GM12873 (cell line): ENCODE data around the gene MAPK14.

Source experiments
- TF ChIP-seq, protein P1 (sequence below): IDR thresholded peaks from 2 replicates; pipeline ENCODE4 v1.5.1; 2012; ENCODE audit warnings: low read depth, mild to moderate bottlenecking, moderate library complexity, low read length, control low read depth; ENCODE audit not compliant: insufficient read depth; ENCODE audit errors: missing control alignments

MAPK14 gene

DNA sequence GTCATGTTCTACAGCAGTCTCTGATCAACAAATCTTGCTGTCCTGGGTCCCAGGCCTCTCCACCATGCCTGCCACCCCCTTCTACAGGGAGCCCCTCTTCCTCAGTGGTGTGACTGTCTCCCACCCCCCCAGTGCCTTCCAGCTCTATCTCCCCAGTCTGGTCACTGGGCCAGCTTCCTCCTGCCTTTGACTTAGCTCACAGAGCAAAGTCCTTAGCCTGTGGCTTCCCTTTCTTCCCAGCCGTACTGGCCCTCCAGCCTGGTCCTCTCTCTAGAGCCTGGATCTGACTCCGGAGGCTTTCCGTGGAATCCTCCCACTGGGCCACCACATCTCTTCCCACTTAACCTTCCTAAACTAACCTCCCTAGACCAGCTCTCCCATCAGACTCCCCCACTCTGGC lies 119.7 kb downstream of the MAPK14 start:
- TF ChIP-seq, protein P1, sequence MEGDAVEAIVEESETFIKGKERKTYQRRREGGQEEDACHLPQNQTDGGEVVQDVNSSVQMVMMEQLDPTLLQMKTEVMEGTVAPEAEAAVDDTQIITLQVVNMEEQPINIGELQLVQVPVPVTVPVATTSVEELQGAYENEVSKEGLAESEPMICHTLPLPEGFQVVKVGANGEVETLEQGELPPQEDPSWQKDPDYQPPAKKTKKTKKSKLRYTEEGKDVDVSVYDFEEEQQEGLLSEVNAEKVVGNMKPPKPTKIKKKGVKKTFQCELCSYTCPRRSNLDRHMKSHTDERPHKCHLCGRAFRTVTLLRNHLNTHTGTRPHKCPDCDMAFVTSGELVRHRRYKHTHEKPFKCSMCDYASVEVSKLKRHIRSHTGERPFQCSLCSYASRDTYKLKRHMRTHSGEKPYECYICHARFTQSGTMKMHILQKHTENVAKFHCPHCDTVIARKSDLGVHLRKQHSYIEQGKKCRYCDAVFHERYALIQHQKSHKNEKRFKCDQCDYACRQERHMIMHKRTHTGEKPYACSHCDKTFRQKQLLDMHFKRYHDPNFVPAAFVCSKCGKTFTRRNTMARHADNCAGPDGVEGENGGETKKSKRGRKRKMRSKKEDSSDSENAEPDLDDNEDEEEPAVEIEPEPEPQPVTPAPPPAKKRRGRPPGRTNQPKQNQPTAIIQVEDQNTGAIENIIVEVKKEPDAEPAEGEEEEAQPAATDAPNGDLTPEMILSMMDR, result no peak

DNA sequence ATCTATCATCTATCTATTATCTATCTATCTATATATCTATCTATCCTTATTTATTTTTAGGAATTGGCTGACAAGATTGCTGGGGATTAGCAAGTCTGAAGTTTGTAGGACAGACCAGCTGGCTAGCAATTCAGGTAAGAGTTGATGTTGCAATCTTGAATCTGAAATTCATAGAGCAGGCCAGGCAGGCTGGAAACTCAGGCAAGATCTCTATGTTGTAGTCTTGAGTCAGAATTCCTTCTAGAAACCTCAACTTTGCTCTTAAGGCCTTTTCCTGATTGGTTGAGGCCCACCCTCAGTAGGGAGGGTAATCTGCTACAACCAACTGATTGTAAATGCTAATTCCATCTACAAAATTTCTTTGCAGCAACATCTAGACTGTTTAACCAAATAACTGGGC lies 121.9 kb downstream of the MAPK14 start:
- TF ChIP-seq, protein P1, result no peak

DNA sequence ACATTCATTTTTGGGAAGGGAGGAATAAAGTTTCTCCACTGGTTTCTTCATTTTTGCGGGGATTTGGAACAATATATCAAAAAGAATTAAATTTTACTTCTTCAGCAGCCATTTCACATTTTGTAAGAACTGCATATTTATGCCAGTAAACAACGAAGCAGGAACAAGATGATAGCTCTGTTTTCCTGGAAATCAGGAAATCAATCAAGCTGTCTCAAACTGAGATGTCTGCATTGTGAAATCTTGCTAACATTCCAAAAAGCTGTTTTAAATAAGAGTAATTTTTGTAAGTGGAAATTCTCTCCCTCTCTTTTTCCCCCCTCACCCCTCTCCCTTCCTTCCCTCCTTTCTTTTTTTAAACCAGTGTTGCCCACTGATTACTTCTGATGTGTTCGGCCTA lies 122.7 kb downstream of the MAPK14 start:
- TF ChIP-seq, protein P1, result no peak

DNA sequence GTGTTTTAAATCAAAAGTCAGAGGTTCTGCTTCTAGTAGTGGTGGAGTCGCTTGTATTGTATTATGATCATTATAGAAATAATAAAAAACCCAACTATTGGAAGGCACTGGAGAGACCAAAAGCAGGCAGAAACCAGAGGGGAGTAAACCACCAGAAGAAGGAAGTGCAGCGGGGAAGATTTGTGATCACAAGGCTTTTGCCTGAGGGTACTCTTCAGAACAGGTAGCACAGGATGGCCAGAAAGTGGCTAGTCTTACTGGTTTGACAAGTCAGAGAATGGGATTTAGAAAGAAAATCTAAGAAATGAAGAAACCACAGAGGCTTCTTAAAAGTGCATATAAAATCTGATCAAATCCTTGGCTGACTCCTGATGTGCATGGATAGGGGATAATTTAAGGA lies 126.7 kb downstream of the MAPK14 start:
- TF ChIP-seq, protein P1, result no peak

DNA sequence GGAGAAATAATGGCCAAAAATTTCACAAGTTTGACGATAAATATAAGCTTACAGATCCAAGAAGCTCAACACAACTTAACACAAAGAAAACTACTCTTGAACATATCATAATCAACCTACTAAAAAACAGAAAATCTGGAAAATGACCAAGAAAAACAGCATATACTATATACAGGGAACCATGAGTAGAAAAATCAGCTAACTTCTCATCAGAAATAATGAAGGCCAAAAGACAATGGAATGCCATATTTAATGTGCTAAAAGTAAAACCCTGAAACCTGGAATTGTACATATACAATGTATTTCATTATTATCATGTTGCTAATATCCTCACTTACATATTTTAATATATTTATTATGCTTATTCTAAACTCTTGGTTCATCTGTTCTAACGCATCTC lies 128.1 kb downstream of the MAPK14 start:
- TF ChIP-seq, protein P1, result no peak

DNA sequence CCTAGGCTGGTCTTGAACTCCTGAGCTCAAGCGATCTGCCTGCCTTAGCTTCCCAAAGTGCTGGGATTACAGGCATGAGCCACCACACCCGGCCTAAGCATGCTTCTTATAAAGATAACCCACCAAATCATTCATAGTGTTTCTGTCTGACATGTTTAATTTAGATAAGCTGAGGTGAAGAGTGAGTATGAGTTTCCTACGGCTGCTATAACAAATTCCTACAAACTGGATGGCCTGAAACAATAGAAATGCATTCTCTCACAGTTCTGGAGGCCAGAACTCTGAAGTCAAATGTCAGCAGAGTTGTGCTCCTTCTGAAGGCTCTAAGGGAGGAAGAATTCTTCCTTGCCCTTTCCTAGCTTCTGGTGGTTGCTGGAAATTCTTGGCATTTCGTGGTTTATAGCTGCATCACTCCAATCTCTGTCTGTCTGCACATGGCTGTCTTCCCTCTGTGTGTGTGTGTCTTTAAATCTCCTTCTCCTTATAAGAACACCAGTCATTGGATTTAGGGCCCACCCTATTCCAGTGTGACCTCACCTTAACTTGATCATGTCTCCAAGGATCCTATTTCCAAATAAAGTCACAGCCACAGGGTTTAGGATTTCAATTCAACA lies 132.6 kb downstream of the MAPK14 start:
- TF ChIP-seq, protein P1, result no peak
